Fibroblast of skin of scalp (primary cell): Measurements from ENCODE around the gene METTL2A.
"Not testable (repeated sequence)": the region's sequence is repeated elsewhere in the genome, so short reads cannot be mapped to it uniquely, and the experiment has no call there.

Experiments used
- DNase-seq: peaks from one replicate; pipeline ENCODE4 v3.0.0-alpha.2; 2013

Gene METTL2A

GRCh38 chr17:62471380-62471880 lies 47.7 kb downstream of the METTL2A start:
- not testable (repeated sequence) for DNase-seq

GRCh38 chr17:62473030-62473982 lies 49.6 kb downstream of the METTL2A start:
- not testable (repeated sequence) for DNase-seq

GRCh38 chr17:62477111-62477510 lies 53.4 kb downstream of the METTL2A start:
- DNase-seq: not testable (repeated sequence)

- not testable (repeated sequence) for DNase-seq
These were observed 54.2 kb downstream of the METTL2A start for GRCh38 chr17:62477718-62478408.

- DNase-seq: peak; percentile 89
These were observed 54.8 kb downstream of the METTL2A start, which contains the start of gene TLK2 for GRCh38 chr17:62478424-62478879. Gene TLK2 (plus strand): TSS chr17:62478825. CDS start chr17:62481126, 2,301 bp downstream.

GRCh38 chr17:62478880-62479638 lies 55.4 kb downstream of the METTL2A start:
- not testable (repeated sequence) for DNase-seq

GRCh38 chr17:62479639-62480258 lies 56.1 kb downstream of the METTL2A start:
- peak; percentile 7 for DNase-seq

GRCh38 chr17:62482553-62482952 lies 58.9 kb downstream of the METTL2A start:
- DNase-seq: not testable (repeated sequence)

GRCh38 chr17:62490990-62491389 lies 67.3 kb downstream of the METTL2A start:
- not testable (repeated sequence) for DNase-seq

GRCh38 chr17:62493049-62493655 lies 69.5 kb downstream of the METTL2A start:
- not testable (repeated sequence) for DNase-seq

- DNase-seq: not testable (repeated sequence)
These were observed 70.4 kb downstream of the METTL2A start for GRCh38 chr17:62494073-62494472.

GRCh38 chr17:62496344-62496743 lies 72.6 kb downstream of the METTL2A start:
- DNase-seq: not testable (repeated sequence)

- not testable (repeated sequence) for DNase-seq
These were observed 75.1 kb downstream of the METTL2A start for GRCh38 chr17:62498796-62499195.
